ENCODE measurements around the gene CHAC2.

DNA sequence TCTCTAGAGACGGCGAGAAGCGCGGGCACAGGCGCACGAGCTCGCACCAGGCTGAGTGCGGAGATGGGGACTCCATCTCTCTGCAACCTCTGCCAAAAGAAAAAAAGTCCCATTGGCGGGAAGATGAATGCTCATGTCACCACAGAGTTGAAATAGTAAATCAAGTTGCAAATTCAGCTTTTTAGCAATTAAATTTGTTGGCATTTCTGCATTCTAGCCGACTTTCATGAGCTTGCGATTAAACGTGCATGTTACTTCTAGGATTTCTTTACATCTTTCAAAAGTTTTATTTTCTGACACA is 588 bp downstream of the CHAC2 start:
- TF ChIP-seq, protein P1, sequence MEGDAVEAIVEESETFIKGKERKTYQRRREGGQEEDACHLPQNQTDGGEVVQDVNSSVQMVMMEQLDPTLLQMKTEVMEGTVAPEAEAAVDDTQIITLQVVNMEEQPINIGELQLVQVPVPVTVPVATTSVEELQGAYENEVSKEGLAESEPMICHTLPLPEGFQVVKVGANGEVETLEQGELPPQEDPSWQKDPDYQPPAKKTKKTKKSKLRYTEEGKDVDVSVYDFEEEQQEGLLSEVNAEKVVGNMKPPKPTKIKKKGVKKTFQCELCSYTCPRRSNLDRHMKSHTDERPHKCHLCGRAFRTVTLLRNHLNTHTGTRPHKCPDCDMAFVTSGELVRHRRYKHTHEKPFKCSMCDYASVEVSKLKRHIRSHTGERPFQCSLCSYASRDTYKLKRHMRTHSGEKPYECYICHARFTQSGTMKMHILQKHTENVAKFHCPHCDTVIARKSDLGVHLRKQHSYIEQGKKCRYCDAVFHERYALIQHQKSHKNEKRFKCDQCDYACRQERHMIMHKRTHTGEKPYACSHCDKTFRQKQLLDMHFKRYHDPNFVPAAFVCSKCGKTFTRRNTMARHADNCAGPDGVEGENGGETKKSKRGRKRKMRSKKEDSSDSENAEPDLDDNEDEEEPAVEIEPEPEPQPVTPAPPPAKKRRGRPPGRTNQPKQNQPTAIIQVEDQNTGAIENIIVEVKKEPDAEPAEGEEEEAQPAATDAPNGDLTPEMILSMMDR (IDR thresholded peaks at IDR 0.05): no peak
- no peak for TF ChIP-seq POLR2AphosphoS5 (IDR thresholded peaks at IDR 0.05)

Data from stomach (tissue), 4 donors.